ENCODE data around the gene RNF220. TPM values are rescaled to one million over a fixed set of nuclear protein-coding genes. Genes with fewer than 3 reads are reported as not detected.
"Not testable (repeated sequence)": the region's sequence is repeated elsewhere in the genome, so short reads cannot be mapped to it uniquely, and the experiment has no call there.

Gene RNF220
- total RNA-seq, 1 experiment from 2014 or later = 92.4 TPM

DNA sequence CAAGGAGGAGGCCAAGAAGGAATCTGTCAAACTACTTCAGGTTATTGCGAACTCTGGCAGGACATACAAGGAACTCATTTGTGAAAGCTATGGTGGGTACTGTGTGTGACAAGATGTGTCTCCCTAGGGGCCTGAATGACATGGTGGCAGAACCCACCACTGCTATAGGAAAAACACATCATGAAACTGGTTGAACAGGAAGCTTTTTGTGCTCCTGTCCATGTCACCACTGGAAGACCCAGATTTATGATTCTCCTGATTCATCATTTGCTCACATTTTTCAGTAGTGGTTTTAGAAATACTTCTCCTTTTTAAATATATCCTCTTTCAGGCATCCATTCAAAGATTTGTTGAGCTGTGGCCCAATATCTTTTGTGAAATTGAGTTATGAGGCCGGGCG, 293.1 kb downstream of the RNF220 start:
- no peak overlapping the region for H3K4me3 ChIP-seq (ENCODE audit: low read depth, low read length)
- no peak overlapping the region for H3K4me3 Mint-ChIP-seq (ENCODE audit: unreplicated experiment)
- H3K36me3 Mint-ChIP-seq (ENCODE audit: insufficient read depth, unreplicated experiment) = peaks cover 4% of the 10 kb centered on the region
- peaks cover 7% of the 10 kb centered on the region for H3K4me1 Mint-ChIP-seq (ENCODE audit: low read depth, unreplicated experiment)
- H3K27ac Mint-ChIP-seq (ENCODE audit: unreplicated experiment) = no peak overlapping the region
- ChIA-PET POLR2A (no interaction called here), CTCF (no interaction called here)
- peaks cover 10% of the 10 kb centered on the region for H3K4me1 ChIP-seq
- H3K36me3 ChIP-seq (ENCODE audit: control insufficient read depth, insufficient read depth, low read length) = no peaks in the 10 kb centered on the region
- H3K27me3 ChIP-seq (replicated peaks; ENCODE audit: control insufficient read depth, insufficient read depth, low read length) = no peaks in the 10 kb centered on the region
- no TSS peak for BruUV-seq (replicated peaks)
- no peaks in the 10 kb centered on the region for H3K9me3 Mint-ChIP-seq (ENCODE audit: unreplicated experiment)
- TF ChIP-seq, protein P1, sequence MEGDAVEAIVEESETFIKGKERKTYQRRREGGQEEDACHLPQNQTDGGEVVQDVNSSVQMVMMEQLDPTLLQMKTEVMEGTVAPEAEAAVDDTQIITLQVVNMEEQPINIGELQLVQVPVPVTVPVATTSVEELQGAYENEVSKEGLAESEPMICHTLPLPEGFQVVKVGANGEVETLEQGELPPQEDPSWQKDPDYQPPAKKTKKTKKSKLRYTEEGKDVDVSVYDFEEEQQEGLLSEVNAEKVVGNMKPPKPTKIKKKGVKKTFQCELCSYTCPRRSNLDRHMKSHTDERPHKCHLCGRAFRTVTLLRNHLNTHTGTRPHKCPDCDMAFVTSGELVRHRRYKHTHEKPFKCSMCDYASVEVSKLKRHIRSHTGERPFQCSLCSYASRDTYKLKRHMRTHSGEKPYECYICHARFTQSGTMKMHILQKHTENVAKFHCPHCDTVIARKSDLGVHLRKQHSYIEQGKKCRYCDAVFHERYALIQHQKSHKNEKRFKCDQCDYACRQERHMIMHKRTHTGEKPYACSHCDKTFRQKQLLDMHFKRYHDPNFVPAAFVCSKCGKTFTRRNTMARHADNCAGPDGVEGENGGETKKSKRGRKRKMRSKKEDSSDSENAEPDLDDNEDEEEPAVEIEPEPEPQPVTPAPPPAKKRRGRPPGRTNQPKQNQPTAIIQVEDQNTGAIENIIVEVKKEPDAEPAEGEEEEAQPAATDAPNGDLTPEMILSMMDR (IDR thresholded peaks at IDR 0.05; ENCODE audit: insufficient read depth in 1 of 2, low read depth in 1 of 2, low read length in 1 of 2, severe bottlenecking in 1 of 2, unreplicated experiment in 1 of 2) = no peak
- intact Hi-C loops (cut with micrococcal nuclease; ENCODE audit: unreplicated experiment) = no loop called here
- DNase-seq = no peak
- peaks cover 4% of the 10 kb centered on the region for H3K27me3 Mint-ChIP-seq (ENCODE audit: insufficient read depth, unreplicated experiment)
- no peaks in the 10 kb centered on the region for H3K9me3 ChIP-seq

DNA sequence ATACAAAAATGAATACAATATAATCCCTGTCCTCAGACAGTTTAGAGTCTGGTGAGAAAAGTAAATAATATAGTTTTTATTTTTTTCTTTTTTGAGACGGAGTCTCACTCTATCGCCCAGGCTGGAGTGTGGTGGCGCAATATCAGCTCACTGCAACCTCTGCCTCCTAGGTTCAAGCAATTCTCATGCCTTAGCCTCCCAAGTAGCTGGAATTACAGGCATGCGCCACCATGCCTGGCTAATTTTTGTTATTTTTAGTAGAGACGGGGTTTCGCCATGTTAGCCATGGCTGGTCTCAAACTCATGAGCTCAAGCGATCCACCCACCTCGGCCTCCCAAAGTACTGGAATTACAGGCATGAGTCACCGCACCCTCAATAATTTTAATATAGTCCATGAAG, 294.3 kb downstream of the RNF220 start:
- H3K9me3 ChIP-seq; H3K36me3 Mint-ChIP-seq (ENCODE audit: insufficient read depth, unreplicated experiment); H3K4me3 ChIP-seq (ENCODE audit: low read depth, low read length); H3K4me3 Mint-ChIP-seq (ENCODE audit: unreplicated experiment); BruUV-seq (replicated peaks); H3K9me3 Mint-ChIP-seq (ENCODE audit: unreplicated experiment); H3K27me3 ChIP-seq (replicated peaks; ENCODE audit: control insufficient read depth, insufficient read depth, low read length); CTCF ChIA-PET; intact Hi-C loops (cut with micrococcal nuclease; ENCODE audit: unreplicated experiment); DNase-seq; H3K27ac Mint-ChIP-seq (ENCODE audit: unreplicated experiment); H3K4me1 ChIP-seq; H3K36me3 ChIP-seq (ENCODE audit: control insufficient read depth, insufficient read depth, low read length); H3K4me1 Mint-ChIP-seq (ENCODE audit: low read depth, unreplicated experiment); H3K27me3 Mint-ChIP-seq (ENCODE audit: insufficient read depth, unreplicated experiment); POLR2A ChIA-PET: not testable (repeated sequence)

DNA sequence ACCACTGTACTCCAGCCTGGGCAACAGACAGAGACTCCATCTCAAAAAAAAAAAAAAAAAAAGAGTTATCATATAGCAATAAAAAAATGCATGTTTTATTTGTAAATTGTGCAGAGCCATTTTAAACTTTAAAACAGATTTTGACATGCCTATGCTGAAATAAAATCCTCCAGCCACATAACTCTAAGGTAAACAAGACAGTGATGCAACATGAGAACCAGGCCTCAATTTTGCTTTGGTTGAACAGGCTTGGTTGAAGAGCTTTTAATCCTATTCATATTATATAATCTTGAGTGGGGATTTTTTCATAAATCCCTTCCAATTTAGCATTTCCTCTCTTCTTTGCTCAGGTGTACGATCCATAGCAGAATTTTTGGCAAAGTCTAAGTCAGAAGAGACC, 295.5 kb downstream of the RNF220 start:
- POLR2A ChIA-PET = interaction anchor here (1.2 kb wide), 1 partner anchor 21 kb away, joined by 6 read pairs; no protein-coding TSS in a partner anchor
- intact Hi-C loops (cut with micrococcal nuclease; ENCODE audit: unreplicated experiment) = no loop called here
- BruUV-seq (replicated peaks) = no TSS peak
- TF ChIP-seq, protein P1 (IDR thresholded peaks at IDR 0.05; ENCODE audit: insufficient read depth in 1 of 2, low read depth in 1 of 2, low read length in 1 of 2, severe bottlenecking in 1 of 2, unreplicated experiment in 1 of 2) = no peak
- H3K4me1 ChIP-seq = peaks cover 10% of the 10 kb centered on the region
- Mint-ChIP-seq H3K27ac (ENCODE audit: unreplicated experiment) (no peak overlapping the region), H3K9me3 (ENCODE audit: unreplicated experiment) (no peaks in the 10 kb centered on the region), H3K36me3 (ENCODE audit: insufficient read depth, unreplicated experiment) (no peaks in the 10 kb centered on the region), H3K4me1 (ENCODE audit: low read depth, unreplicated experiment) (peaks cover 7% of the 10 kb centered on the region), H3K4me3 (ENCODE audit: unreplicated experiment) (no peak overlapping the region), H3K27me3 (ENCODE audit: insufficient read depth, unreplicated experiment) (peaks cover 2% of the 10 kb centered on the region)
- no peaks in the 10 kb centered on the region for H3K27me3 ChIP-seq (replicated peaks; ENCODE audit: control insufficient read depth, insufficient read depth, low read length)
- H3K9me3 ChIP-seq = no peaks in the 10 kb centered on the region
- no peak overlapping the region for H3K4me3 ChIP-seq (ENCODE audit: low read depth, low read length)
- CTCF ChIA-PET = interaction anchor here (1.0 kb wide), 1 partner anchor 31 kb away, joined by 3 read pairs; no protein-coding TSS in a partner anchor
- no peaks in the 10 kb centered on the region for H3K36me3 ChIP-seq (ENCODE audit: control insufficient read depth, insufficient read depth, low read length)
- no peak for DNase-seq

DNA sequence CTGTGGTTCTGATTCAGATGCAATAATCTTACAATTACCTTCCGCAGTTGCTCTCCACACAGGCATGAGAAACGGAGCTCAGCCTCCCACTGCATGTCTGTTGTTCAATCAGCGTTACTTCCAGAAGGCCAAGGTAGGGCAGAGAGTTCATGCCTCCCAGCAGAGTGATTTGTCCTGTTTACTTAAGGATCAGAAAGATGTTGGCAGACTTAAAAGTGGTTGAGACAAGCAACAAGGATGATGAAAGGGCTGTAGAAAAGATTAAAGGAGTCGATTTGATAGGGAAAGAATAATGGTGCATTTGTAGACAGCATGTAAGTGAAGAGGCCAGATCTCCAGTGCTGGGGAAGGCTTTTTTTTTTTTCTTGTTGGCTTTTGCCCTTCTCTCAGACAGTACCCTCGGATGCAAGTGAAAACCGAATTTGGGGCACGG, 296.1 kb downstream of the RNF220 start:
- no TSS peak for BruUV-seq (replicated peaks)
- no peaks in the 10 kb centered on the region for H3K9me3 Mint-ChIP-seq (ENCODE audit: unreplicated experiment)
- intact Hi-C loops (cut with micrococcal nuclease; ENCODE audit: unreplicated experiment) = no loop called here
- TF ChIP-seq, protein P1 (IDR thresholded peaks at IDR 0.05; ENCODE audit: insufficient read depth in 1 of 2, low read depth in 1 of 2, low read length in 1 of 2, severe bottlenecking in 1 of 2, unreplicated experiment in 1 of 2) = no peak
- H3K36me3 Mint-ChIP-seq (ENCODE audit: insufficient read depth, unreplicated experiment) = no peaks in the 10 kb centered on the region
- peak; percentile 45 to 55 for DNase-seq
- ChIA-PET POLR2A (interaction anchor here (1.2 kb wide), 1 partner anchor 21 kb away, joined by 6 read pairs; no protein-coding TSS in a partner anchor), CTCF (interaction anchor here (0.6 to 1.0 kb wide), 2 partner anchors 13 to 30 kb away, joined by 3 read pairs; no protein-coding TSS in a partner anchor)
- H3K27ac Mint-ChIP-seq (ENCODE audit: unreplicated experiment) = no peak overlapping the region
- Histone ChIP-seq H3K27me3 (replicated peaks; ENCODE audit: control insufficient read depth, insufficient read depth, low read length) (no peaks in the 10 kb centered on the region), H3K9me3 (no peaks in the 10 kb centered on the region), H3K4me1 (peaks cover 10% of the 10 kb centered on the region), H3K4me3 (ENCODE audit: low read depth, low read length) (no peak overlapping the region), H3K36me3 (ENCODE audit: control insufficient read depth, insufficient read depth, low read length) (no peaks in the 10 kb centered on the region)
- H3K4me3 Mint-ChIP-seq (ENCODE audit: unreplicated experiment) = no peak overlapping the region
- peaks cover 7% of the 10 kb centered on the region for H3K4me1 Mint-ChIP-seq (ENCODE audit: low read depth, unreplicated experiment)
- H3K27me3 Mint-ChIP-seq (ENCODE audit: insufficient read depth, unreplicated experiment) = peaks cover 2% of the 10 kb centered on the region

Measured in Caco-2 (cell line).